ENCODE results near the gene CC2D1B. TPM values are rescaled to one million over a fixed set of nuclear protein-coding genes. Genes with fewer than 3 reads are reported as not detected.

Gene CC2D1B
- total and polyA plus RNA-seq, 2 experiments from 2014 or later: 5.7 to 13.1 TPM

DNA sequence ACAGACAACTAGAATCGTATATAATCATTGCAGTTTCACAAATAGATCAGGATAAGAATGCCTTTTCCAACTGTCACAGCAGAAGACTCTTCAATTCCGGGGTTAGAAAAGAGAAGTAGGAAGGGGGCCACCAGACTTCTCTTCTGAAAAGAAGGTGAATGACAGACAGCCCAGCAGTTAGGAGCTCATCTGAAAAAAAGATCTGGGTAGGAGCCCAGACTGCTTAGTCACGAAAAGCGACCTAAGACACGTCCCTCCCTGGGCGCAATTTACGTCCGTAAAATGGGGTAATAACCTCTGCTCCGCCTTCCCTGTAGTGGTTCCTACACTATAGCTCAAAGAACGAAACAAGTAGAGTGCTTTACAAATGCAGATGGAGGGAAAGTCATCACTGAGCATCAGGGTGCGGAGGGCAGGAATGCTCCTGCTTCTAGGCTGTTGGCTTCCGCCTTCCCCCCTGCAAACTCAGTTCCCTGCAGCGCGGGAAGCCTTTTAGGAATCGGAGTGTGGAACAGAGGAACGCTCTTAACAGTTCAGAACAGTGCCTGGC lies 37.6 kb upstream of the CC2D1B start:
- H3K36me3 Mint-ChIP-seq (ENCODE audit: low read depth): peaks cover 71% of the 10 kb centered on the region
- peaks cover 87% of the 10 kb centered on the region for H3K79me2 ChIP-seq (replicated peaks; ENCODE audit: insufficient read depth)
- H3K4me3 Mint-ChIP-seq: peak overlapping the region; percentile 100
- H4K20me1 ChIP-seq (replicated peaks; ENCODE audit: insufficient read depth): peaks cover 28% of the 10 kb centered on the region
- no peaks in the 10 kb centered on the region for H3K27me3 Mint-ChIP-seq (ENCODE audit: insufficient read depth, low read depth, poor library complexity)
- DNase-seq (ENCODE audit: low spot score) (peak; percentile 87), ATAC-seq (peak; percentile 88)
- H2AFZ ChIP-seq: peak overlapping the region; percentile 28; the same call in 1 of the 2 replicates
- peaks cover 16% of the 10 kb centered on the region; the same call in 2 of the 3 replicates for H3K4me1 Mint-ChIP-seq
- H3F3A ChIP-seq (replicated peaks; ENCODE audit: low read depth): peaks cover 11% of the 10 kb centered on the region; the same call in 1 of the 2 replicates
- H3K4me2 ChIP-seq: peak overlapping the region; percentile 93
- H3K27me3 ChIP-seq (ENCODE audit: insufficient read depth): no peaks in the 10 kb centered on the region
- TF ChIP-seq CREB1 (CRISPR knock-in tag; IDR thresholded peaks at IDR 0.05; ENCODE audit: low read depth) (peak; percentile 75), STAT1 (IDR thresholded peaks at IDR 0.05; ENCODE audit: unreplicated experiment) (no peak), JUNB (IDR thresholded peaks at IDR 0.05; ENCODE audit: unreplicated experiment) (no peak), ETS1 (IDR thresholded peaks at IDR 0.05) (no peak)
- no peaks in the 10 kb centered on the region for H3K9me2 ChIP-seq (ENCODE audit: insufficient read depth)
- H3K27ac Mint-ChIP-seq: peak overlapping the region; percentile 100
- H3K27ac ChIP-seq (ENCODE audit: low read depth): peak overlapping the region; percentile 99
- H3K4me3 ChIP-seq: peak overlapping the region; percentile 82
- no peaks in the 10 kb centered on the region for H3K9me3 Mint-ChIP-seq
- H3K4me1 ChIP-seq (ENCODE audit: insufficient read depth): peaks cover 15% of the 10 kb centered on the region
- peaks cover 38% of the 10 kb centered on the region for H3K36me3 ChIP-seq (ENCODE audit: insufficient read depth)

- H3K4me2 ChIP-seq: peak overlapping the region; percentile 93
- no peaks in the 10 kb centered on the region for H3K9me2 ChIP-seq (ENCODE audit: insufficient read depth)
- peak overlapping the region; percentile 100; the same call in 1 of the 2 replicates for H3K27ac Mint-ChIP-seq
- DNase-seq (ENCODE audit: low spot score): no peak
- H3F3A ChIP-seq (replicated peaks; ENCODE audit: low read depth): peaks cover 11% of the 10 kb centered on the region; the same call in 1 of the 2 replicates
- H3K9me3 Mint-ChIP-seq: no peaks in the 10 kb centered on the region
- H3K4me3 Mint-ChIP-seq: peak overlapping the region; percentile 100
- H3K27ac ChIP-seq (ENCODE audit: low read depth): peak overlapping the region; percentile 99; the same call in 1 of the 2 replicates
- peaks cover 86% of the 10 kb centered on the region for H3K79me2 ChIP-seq (replicated peaks; ENCODE audit: insufficient read depth)
- peaks cover 28% of the 10 kb centered on the region for H4K20me1 ChIP-seq (replicated peaks; ENCODE audit: insufficient read depth)
- H3K4me3 ChIP-seq: peak overlapping the region; percentile 82
- H3K4me1 Mint-ChIP-seq: peaks cover 16% of the 10 kb centered on the region; the same call in 2 of the 3 replicates
- H3K36me3 ChIP-seq (ENCODE audit: insufficient read depth): peaks cover 30% of the 10 kb centered on the region
- peaks cover 15% of the 10 kb centered on the region for H3K4me1 ChIP-seq (ENCODE audit: insufficient read depth)
- no peaks in the 10 kb centered on the region for H3K27me3 Mint-ChIP-seq (ENCODE audit: insufficient read depth, low read depth, poor library complexity)
- H3K36me3 Mint-ChIP-seq (ENCODE audit: low read depth): peaks cover 68% of the 10 kb centered on the region
- ATAC-seq: no peak
- no peaks in the 10 kb centered on the region for H3K27me3 ChIP-seq (ENCODE audit: insufficient read depth)
- H2AFZ ChIP-seq: no peak overlapping the region
- no peak for TF ChIP-seq ZNF114 (CRISPR knock-in tag; IDR thresholded peaks at IDR 0.05)
- no peak for TF ChIP-seq POLR2AphosphoS5 (IDR thresholded peaks at IDR 0.05; ENCODE audit: low read depth)
- TF ChIP-seq EZH2 (IDR thresholded peaks at IDR 0.05; ENCODE audit: low read depth, unreplicated experiment): no peak
- no peak for TF ChIP-seq JUNB (IDR thresholded peaks at IDR 0.05; ENCODE audit: unreplicated experiment)
- TF ChIP-seq ZNF331 (CRISPR knock-in tag; IDR thresholded peaks at IDR 0.05; ENCODE audit: low read depth): no peak
- TF ChIP-seq, protein P1, sequence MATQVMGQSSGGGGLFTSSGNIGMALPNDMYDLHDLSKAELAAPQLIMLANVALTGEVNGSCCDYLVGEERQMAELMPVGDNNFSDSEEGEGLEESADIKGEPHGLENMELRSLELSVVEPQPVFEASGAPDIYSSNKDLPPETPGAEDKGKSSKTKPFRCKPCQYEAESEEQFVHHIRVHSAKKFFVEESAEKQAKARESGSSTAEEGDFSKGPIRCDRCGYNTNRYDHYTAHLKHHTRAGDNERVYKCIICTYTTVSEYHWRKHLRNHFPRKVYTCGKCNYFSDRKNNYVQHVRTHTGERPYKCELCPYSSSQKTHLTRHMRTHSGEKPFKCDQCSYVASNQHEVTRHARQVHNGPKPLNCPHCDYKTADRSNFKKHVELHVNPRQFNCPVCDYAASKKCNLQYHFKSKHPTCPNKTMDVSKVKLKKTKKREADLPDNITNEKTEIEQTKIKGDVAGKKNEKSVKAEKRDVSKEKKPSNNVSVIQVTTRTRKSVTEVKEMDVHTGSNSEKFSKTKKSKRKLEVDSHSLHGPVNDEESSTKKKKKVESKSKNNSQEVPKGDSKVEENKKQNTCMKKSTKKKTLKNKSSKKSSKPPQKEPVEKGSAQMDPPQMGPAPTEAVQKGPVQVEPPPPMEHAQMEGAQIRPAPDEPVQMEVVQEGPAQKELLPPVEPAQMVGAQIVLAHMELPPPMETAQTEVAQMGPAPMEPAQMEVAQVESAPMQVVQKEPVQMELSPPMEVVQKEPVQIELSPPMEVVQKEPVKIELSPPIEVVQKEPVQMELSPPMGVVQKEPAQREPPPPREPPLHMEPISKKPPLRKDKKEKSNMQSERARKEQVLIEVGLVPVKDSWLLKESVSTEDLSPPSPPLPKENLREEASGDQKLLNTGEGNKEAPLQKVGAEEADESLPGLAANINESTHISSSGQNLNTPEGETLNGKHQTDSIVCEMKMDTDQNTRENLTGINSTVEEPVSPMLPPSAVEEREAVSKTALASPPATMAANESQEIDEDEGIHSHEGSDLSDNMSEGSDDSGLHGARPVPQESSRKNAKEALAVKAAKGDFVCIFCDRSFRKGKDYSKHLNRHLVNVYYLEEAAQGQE (IDR thresholded peaks at IDR 0.05; ENCODE audit: unreplicated experiment): no peak
- TF ChIP-seq NANOG (IDR thresholded peaks at IDR 0.05; ENCODE audit: borderline replicate concordance): no peak
- no peak for TF ChIP-seq ZNF462 (CRISPR knock-in tag; IDR thresholded peaks at IDR 0.05)
These were observed 36.8 kb upstream of the CC2D1B start for GRCh38 chr1:52402860-52403240.
